AG09309 (cell line): ENCODE results near the gene RERG.

Source experiments
- DNase-seq: peaks from one replicate; pipeline ENCODE4 v3.0.0-alpha.2; 2010; ENCODE audit warnings: low read depth
- H3K4me3 ChIP-seq: 2 replicates; pipeline ENCODE4 v1.5.1; 2011; ENCODE audit warnings: mild to moderate bottlenecking, low read depth, low read length, moderate library complexity; ENCODE audit not compliant: control insufficient read depth
- TF ChIP-seq, protein P1 (sequence below): IDR thresholded peaks from 2 replicates; pipeline ENCODE4 v1.5.1; 2011; ENCODE audit warnings: mild to moderate bottlenecking, low read depth, low read length, inconsistent platforms; ENCODE audit not compliant: insufficient read depth, control insufficient read depth; ENCODE audit errors: missing control alignments

The RERG gene

GRCh38 chr12:15253990-15254389, 32.8 kb upstream of the RERG start:
- TF ChIP-seq, protein P1, sequence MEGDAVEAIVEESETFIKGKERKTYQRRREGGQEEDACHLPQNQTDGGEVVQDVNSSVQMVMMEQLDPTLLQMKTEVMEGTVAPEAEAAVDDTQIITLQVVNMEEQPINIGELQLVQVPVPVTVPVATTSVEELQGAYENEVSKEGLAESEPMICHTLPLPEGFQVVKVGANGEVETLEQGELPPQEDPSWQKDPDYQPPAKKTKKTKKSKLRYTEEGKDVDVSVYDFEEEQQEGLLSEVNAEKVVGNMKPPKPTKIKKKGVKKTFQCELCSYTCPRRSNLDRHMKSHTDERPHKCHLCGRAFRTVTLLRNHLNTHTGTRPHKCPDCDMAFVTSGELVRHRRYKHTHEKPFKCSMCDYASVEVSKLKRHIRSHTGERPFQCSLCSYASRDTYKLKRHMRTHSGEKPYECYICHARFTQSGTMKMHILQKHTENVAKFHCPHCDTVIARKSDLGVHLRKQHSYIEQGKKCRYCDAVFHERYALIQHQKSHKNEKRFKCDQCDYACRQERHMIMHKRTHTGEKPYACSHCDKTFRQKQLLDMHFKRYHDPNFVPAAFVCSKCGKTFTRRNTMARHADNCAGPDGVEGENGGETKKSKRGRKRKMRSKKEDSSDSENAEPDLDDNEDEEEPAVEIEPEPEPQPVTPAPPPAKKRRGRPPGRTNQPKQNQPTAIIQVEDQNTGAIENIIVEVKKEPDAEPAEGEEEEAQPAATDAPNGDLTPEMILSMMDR = no peak
- DNase-seq = no peak
- H3K4me3 ChIP-seq = no peak overlapping the region

DNA sequence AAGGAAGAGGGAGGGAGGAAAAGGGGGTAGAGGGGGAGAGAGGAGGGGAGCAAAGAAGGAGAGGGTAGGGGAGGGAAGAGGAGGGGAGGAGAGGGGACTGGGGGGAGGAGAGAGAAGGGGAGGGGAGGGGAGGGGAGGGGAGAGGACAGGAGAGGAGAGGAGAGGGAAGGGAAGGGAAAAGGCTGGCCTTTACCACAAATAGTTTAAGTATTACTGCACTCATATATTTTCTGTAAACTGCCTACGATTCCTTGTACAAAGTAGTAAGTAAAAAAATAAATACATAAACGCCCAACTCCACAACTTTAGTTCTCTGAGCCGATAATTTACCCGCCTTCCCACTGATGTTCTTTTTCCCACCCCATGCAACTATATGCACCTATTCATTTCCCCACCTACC, 23.7 kb upstream of the RERG start:
- TF ChIP-seq, protein P1 = no peak
- no peak for DNase-seq
- no peak overlapping the region for H3K4me3 ChIP-seq

DNA sequence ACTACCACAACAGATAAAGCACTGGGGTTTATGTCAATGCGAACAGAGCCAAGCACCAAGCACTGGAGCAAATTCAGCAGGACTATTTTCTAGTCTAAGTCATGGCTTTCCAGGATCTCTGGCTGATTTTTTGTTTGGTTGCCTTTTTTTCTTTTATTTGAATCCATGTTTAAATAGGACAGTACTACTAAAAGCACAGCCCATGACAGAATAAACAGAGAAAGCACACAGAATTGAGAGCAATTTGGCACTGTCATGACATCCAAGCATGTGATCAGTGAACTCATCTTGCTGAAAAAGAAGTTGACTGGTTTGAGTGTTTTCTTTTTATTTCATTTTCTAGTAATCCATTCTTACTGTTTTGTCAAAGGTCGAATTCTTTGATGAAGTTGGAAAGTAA, 23.1 kb upstream of the RERG start:
- DNase-seq = no peak
- H3K4me3 ChIP-seq = no peak overlapping the region
- TF ChIP-seq, protein P1 = no peak

DNA sequence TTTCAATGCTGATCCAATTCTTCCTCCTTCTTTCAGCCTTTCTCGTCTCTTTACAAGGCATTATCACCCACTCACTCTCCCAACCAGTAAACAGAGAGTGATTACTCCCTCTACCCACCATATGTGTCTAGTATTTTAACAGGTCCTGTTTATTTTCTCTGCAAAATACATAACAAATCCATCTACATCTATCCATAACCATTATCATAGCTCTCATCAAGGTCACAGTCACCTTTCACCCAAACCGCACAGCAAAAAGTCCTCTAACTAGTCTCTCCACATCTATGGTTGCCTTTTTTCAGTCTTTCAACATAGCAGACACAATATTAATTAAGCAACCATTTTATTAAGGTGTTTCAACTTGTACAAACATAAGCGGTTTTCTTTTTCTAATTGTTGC, 21.9 kb upstream of the RERG start:
- no peak for DNase-seq
- TF ChIP-seq, protein P1 = no peak
- no peak overlapping the region for H3K4me3 ChIP-seq

GRCh38 chr12:15240898-15241297, 19.7 kb upstream of the RERG start:
- TF ChIP-seq, protein P1 = no peak
- no peak for DNase-seq
- H3K4me3 ChIP-seq = no peak overlapping the region

GRCh38 chr12:15234508-15234907, 13.3 kb upstream of the RERG start:
- TF ChIP-seq, protein P1 = no peak
- H3K4me3 ChIP-seq = no peak overlapping the region
- no peak for DNase-seq

DNA sequence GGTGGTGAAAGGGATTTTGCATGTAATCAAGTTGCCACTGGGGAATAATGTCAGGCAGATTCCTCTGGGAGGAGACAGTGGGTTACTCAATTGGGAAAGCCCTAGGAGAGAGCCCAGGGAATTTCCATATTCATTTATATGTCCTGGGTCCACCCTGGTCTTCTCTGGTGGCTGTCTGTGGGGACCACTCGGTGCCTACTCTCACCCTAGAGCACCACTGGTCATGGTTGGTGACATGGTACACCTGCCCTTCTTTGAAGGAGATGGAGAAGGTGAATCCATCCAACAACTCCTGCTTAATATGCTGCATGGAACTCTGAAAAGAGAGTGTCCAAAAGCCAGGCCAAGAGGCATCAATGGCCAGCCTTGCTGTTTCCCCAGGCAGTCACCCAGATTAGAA, 12.8 kb upstream of the RERG start:
- TF ChIP-seq, protein P1 = no peak
- H3K4me3 ChIP-seq = no peak overlapping the region
- no peak for DNase-seq
